LHCN-M2 (cell line): ENCODE results near the gene ARHGAP30. TPM values are rescaled to one million over a fixed set of nuclear protein-coding genes. Genes with fewer than 3 reads are reported as not detected.
"Not testable (repeated sequence)": the region's sequence is repeated elsewhere in the genome, so short reads cannot be mapped to it uniquely, and the experiment has no call there.

Experiments used
- DNase-seq: peaks from one replicate; pipeline ENCODE4 v3.0.0-alpha.2; 2012; ENCODE audit warnings: low read depth
- total RNA-seq: library from RNA; depleted of rRNA; stranded (reverse); fragments of >200 nt; gene quantifications from 2 replicates; pipeline ENCODE4 v1.2.3, GENCODE V29; 2014

ARHGAP30 gene
- total RNA-seq, 1 experiment from 2014 or later, result not detected

DNA sequence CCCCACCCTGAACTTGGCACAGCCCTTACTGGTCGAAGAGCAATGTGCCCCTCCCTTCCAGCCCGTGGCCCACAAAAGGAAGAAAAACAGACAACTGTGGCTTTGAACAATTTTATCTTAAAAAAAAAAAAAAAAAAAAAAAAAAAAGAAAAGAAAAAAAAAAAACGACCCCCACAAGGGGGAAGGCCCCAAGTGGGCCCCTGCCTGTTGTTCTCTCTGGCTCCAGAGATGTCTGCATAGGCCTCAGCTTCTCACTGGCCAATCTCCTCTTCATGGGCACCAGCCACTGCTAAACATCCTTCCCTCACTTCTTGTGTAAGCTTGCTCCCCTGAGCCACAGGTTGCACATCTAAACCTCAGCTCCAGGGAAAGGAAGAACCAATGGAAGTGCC, 30.5 kb downstream of the ARHGAP30 start:
- DNase-seq, result no peak

GRCh38 chr1:161038523-161039153, 31.1 kb downstream of the ARHGAP30 start, which contains the start of gene TSTD1:
TSS of gene TSTD1 (minus strand) at chr1:161038964. CDS start at chr1:161038889, 75 bp downstream.
- peak; percentile 51 for DNase-seq

- DNase-seq, result no peak
These were observed 31.8 kb downstream of the ARHGAP30 start for GRCh38 chr1:161037661-161038522.

DNA sequence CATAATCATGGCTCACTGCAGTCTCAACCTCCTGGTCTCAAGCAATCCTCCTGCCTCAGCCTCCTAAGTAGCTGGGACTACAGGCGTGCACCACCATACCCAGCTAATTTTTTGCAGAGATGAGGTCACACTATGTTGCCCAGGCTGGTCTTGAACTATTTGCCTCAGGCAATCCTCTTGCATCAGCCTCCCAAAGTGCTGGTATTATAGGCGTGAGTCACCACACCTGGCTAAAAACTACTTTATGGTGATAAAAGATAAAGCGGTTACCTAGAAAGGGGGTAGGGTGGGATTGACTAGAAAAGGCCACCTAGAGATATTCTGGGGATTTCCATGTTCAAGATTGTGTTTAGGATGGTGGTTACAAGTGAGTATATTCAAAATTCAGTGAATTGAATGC, 35.9 kb downstream of the ARHGAP30 start:
- DNase-seq, result no peak

- no peak for DNase-seq
These were observed 37.3 kb downstream of the ARHGAP30 start for GRCh38 chr1:161032409-161032808.

- DNase-seq, result no peak
These were observed 37.8 kb downstream of the ARHGAP30 start for GRCh38 chr1:161031874-161032273.

- not testable (repeated sequence) for DNase-seq
These were observed 40.2 kb downstream of the ARHGAP30 start for GRCh38 chr1:161029466-161029865.

GRCh38 chr1:161026954-161027353, 42.7 kb downstream of the ARHGAP30 start:
- DNase-seq, result not testable (repeated sequence)

- not testable (repeated sequence) for DNase-seq
These were observed 47.3 kb downstream of the ARHGAP30 start for GRCh38 chr1:161022432-161022831.

DNA sequence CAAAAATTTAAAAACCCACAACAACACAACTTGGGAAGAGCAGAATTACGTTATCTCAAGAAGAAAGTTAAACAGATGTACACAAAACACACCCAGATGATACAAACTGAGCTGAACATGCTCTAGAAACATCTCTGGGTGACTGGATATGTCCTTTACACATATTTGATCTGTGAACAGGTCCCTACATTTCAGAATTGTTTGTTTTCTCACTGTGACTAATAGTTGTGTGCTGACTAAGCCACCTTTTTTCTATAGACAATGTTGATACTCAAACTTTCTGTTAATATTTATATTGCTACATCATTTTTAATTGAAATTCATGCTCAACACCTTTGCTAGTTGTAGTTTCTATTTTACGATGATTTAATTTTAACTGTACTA, 47.7 kb downstream of the ARHGAP30 start:
- DNase-seq, result no peak

DNA sequence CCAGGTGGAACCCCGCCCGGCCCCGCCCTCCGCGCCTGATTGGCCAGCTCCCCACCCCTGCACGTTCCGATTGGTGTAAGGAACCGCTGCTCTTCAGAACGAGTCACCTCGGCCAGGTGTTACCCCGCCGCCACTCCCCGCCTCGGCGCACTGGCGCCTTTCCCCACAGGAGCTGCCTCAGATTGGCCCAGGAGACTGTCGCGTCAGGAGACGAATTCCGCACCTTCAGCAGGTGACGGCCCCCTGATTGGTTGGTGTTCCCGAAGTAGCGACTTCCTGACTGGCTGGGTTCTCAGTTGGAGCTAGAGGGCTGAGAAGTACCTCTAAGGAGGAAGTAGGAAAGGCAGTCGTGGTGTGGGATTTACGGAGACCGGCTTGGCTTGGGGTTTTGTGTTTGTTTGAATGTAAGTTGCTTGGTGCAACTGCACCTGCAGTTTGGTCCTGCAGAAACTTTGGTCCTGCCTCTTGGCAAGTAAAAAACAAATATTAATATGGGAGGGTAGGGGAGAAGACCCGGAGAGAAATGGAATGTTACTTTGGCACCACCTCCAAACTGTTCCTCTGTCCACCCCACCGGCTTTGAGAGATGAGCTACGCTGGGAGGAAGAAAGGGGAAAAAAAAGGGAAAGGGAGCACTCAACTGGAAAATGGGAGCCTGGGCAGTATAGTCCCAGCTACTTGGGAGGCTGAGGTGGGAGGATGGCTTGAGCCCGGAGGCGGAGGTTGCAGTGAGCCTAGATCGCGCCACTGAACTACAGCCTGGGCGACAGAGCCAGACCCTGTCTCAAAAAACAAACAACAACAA, 48.3 kb downstream of the ARHGAP30 start:
- DNase-seq, result no peak

- DNase-seq, result no peak
These were observed 49.1 kb downstream of the ARHGAP30 start, which contains the start of gene F11R for GRCh38 chr1:161020509-161021164. TSS of gene F11R (minus strand) at chr1:161021152. CDS start at chr1:161021073, 79 bp downstream.

GRCh38 chr1:161019751-161020495, 49.8 kb downstream of the ARHGAP30 start:
- no peak for DNase-seq

DNA sequence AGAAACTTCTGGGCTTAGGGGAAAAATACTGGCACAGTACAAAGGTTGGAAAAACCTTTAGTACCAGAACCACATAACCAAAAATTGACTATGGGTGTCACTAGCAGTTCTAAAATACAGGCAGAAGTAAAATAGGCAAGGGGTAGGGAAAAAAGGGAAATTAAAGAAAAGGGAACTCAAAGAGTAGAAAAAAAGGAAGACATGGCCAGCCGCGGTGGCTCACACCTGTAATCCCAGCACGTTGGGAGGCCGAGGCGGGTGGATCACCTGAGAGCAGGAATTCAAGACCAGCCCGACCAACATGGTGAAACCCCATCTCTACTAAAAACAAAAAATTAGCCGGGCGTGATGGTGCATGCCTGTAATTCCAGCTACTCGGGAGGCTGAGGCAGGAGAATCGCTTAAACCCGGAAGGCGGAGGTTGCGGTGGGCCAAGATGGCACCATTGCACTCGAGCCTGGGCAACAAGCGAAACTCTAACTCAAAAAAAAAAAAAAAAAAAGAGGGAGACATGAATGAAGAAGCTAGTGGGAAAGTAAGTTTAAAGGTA, 50.5 kb downstream of the ARHGAP30 start:
- not testable (repeated sequence) for DNase-seq

DNA sequence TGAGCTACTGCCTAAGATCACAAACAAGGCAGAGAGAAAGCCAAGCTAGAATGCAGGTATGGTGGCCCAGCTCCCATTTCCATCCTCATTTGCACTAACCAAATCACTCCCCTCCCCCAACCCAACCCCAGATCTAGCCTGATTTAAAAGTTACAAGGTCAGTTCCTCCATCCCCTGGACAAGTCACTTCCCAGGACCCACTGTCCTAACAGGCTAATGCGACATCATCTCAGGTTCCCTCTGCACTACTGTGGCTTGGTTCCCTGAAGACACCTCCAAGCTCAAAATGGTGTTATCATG, 51.1 kb downstream of the ARHGAP30 start:
- DNase-seq, result no peak

- no peak for DNase-seq
These were observed 51.7 kb downstream of the ARHGAP30 start for GRCh38 chr1:161017756-161018630.

- not testable (repeated sequence) for DNase-seq
These were observed 52.5 kb downstream of the ARHGAP30 start for GRCh38 chr1:161017181-161017580.

DNA sequence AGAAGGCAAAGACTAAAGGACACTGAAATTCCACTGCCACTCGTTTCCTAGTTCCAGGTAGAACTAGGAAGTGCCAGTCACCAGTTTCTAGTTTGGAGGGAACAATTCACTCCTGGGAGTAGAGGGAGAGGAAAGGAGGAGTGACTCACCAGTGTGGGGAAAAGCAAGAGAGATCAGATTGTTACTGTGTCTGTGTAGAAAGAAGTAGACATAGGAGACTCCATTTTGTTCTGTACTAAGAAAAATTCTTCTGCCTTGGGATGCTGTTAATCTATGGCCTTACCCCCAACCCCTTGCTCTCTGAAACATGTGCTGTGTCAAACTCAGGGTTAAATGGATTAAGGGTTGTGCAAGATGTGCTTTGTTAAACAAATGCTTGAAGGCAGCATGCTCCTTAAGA, 53.0 kb downstream of the ARHGAP30 start:
- DNase-seq, result peak; percentile 28

GRCh38 chr1:161013488-161014230, 56.0 kb downstream of the ARHGAP30 start:
- DNase-seq, result peak; percentile 92
